GM12878 (cell line): Measurements from ENCODE around the gene LRBA. TPM values are rescaled to one million over a fixed set of nuclear protein-coding genes. Genes with fewer than 3 reads are reported as not detected.

ENCODE experiments used
- ATAC-seq: fragments of 200-7000 bp; cut with Tn5 transposase; 3 replicates; pipeline ENCODE4 v1.9.1; 2020; ENCODE audit warnings: mild to moderate bottlenecking, moderate library complexity
- BruUV-seq: library from RNA; stranded (reverse); fragments of 400-500 nt; replicated peaks from 2 replicates; lab custom pipeline; 2021; lab: Mats Ljungman, UMichigan
- CTCF ChIA-PET: fragments of 300-600 bp; sonication (Branson Sonifier 250); formaldehyde crosslinking; extraction: SDS; loops from one replicate; lab custom pipeline; 2021; ENCODE audit warnings: inconsistent platforms; lab: Yijun Ruan, JAX
- POLR2A ChIA-PET: fragments of 350-600 bp; formaldehyde crosslinking; extraction: SDS; loops from one replicate; lab custom pipeline; 2021; ENCODE audit warnings: inconsistent platforms; lab: Charles Lee
- RAD21 ChIA-PET: fragments of 300-600 bp; sonication (Branson Sonifier 250); formaldehyde crosslinking; loops from one replicate; lab custom pipeline; 2023; ENCODE audit warnings: antibody characterized with exemption; ENCODE audit not compliant: unreplicated experiment; lab: Charles Lee
- SMC1A ChIA-PET: fragments of 300-600 bp; sonication (Branson Sonifier 250); formaldehyde crosslinking; loops from one replicate; lab custom pipeline; 2023; ENCODE audit not compliant: unreplicated experiment, uncharacterized antibody; lab: Charles Lee
- DNase-seq: peaks from one replicate; pipeline ENCODE4 v3.0.0-alpha.2; 2011; ENCODE audit warnings: low read depth, low spot score
- FAIRE-seq: peaks from 3 replicates; lab custom pipeline; 2011; peaks lifted over from hg19 to GRCh38; lab: Jason Lieb, UNC
- H2AFZ ChIP-seq: 2 replicates; pipeline ENCODE4 v1.6.0; 2011; ENCODE audit warnings: low read depth, low read length, control low read depth; ENCODE audit not compliant: control insufficient read depth
- H3K27ac ChIP-seq: 2 replicates; pipeline ENCODE4 v1.5.1; 2011; ENCODE audit warnings: control low read depth; ENCODE audit not compliant: control insufficient read depth, insufficient read depth
- H3K27me3 ChIP-seq, 2 experiments: replicated peaks in 1 of 2; 2 replicates each; pipeline versions ENCODE4 v1.6.0 to v1.6.1; 2011; ENCODE audit warnings: low read length in 1 of 2; ENCODE audit not compliant: control insufficient read depth in 2 of 2, insufficient read depth in 2 of 2
- H3K36me3 ChIP-seq, 2 experiments: 2 replicates each; pipeline ENCODE4 v1.5.1; 2011; ENCODE audit warnings: low read length in 1 of 2; ENCODE audit not compliant: control insufficient read depth in 2 of 2, insufficient read depth in 2 of 2
- H3K4me1 ChIP-seq: 2 replicates; pipeline ENCODE4 v1.6.1; 2011; ENCODE audit warnings: mild to moderate bottlenecking, low read length, moderate library complexity, mixed read lengths; ENCODE audit not compliant: control insufficient read depth, insufficient read depth
- H3K4me2 ChIP-seq: 2 replicates; pipeline ENCODE4 v1.6.0; 2011; ENCODE audit warnings: control low read depth; ENCODE audit not compliant: control insufficient read depth, insufficient read depth
- H3K4me3 ChIP-seq: fragments of 200-600 bp; sonication (generic); 2 replicates; pipeline ENCODE4 v1.5.1; 2016
- H3K79me2 ChIP-seq: 2 replicates; pipeline ENCODE4 v1.6.0; 2011; ENCODE audit warnings: low read length; ENCODE audit not compliant: control insufficient read depth, insufficient read depth
- H3K9ac ChIP-seq: 2 replicates; pipeline ENCODE4 v1.8.0; 2011; ENCODE audit warnings: low read length, control low read depth, mixed read lengths; ENCODE audit not compliant: control insufficient read depth, insufficient read depth
- H3K9me3 ChIP-seq: replicated peaks from 3 replicates; pipeline ENCODE4 v1.5.1; 2011; ENCODE audit warnings: mild to moderate bottlenecking, low read length; ENCODE audit not compliant: control insufficient read depth, insufficient read depth
- H4K20me1 ChIP-seq: 2 replicates; pipeline ENCODE4 v1.6.0; 2011; ENCODE audit not compliant: control insufficient read depth, insufficient read depth
- DPF2 ChIP-seq: fragments of 450-650 bp; IDR thresholded peaks from 2 replicates; pipeline ENCODE4 v1.6.1; 2017; ENCODE audit warnings: mild to moderate bottlenecking
- IKZF1 ChIP-seq: fragments of 450-650 bp; conservative IDR thresholded peaks from 2 replicates; pipeline ENCODE4 v1.6.1; 2017; ENCODE audit warnings: antibody characterized with exemption, mild to moderate bottlenecking
- NFXL1 ChIP-seq: fragments of 450-650 bp; IDR thresholded peaks from 2 replicates; pipeline ENCODE4 v1.6.1; 2017; ENCODE audit warnings: antibody characterized with exemption, mild to moderate bottlenecking, borderline replicate concordance
- NFYA ChIP-seq: IDR thresholded peaks from 2 replicates; pipeline ENCODE4 v1.6.1; 2011; ENCODE audit warnings: low read depth, mild to moderate bottlenecking, low read length, improper control_type of control experiment, borderline replicate concordance
- NKRF ChIP-seq: fragments of 450-650 bp; conservative IDR thresholded peaks from 2 replicates; pipeline ENCODE4 v1.6.1; 2017; ENCODE audit warnings: mild to moderate bottlenecking, moderate library complexity
- SKIL ChIP-seq: fragments of 450-650 bp; IDR thresholded peaks from 2 replicates; pipeline ENCODE4 v1.6.1; 2017; ENCODE audit warnings: mild to moderate bottlenecking, low read depth, inconsistent platforms; ENCODE audit not compliant: poor library complexity, severe bottlenecking
- SMARCA5 ChIP-seq: fragments of 450-650 bp; IDR thresholded peaks from 2 replicates; pipeline ENCODE4 v1.6.1; 2017; ENCODE audit warnings: mild to moderate bottlenecking
- WRNIP1 ChIP-seq: IDR thresholded peaks from 2 replicates; pipeline ENCODE4 v1.6.1; 2011; ENCODE audit warnings: low read depth, low read length, improper control_type of control experiment, borderline replicate concordance
- ZNF207 ChIP-seq: fragments of 450-650 bp; IDR thresholded peaks from 2 replicates; pipeline ENCODE4 v1.6.1; 2014; ENCODE audit warnings: antibody characterized with exemption, mild to moderate bottlenecking, borderline replicate concordance
- ZNF217 ChIP-seq: fragments of 450-650 bp; IDR thresholded peaks from 2 replicates; pipeline ENCODE4 v1.6.1; 2017; ENCODE audit warnings: antibody characterized with exemption, mild to moderate bottlenecking
- WGBS: methylation state at CpG from one replicate; pipeline ENCODE4 v1.1.6; 2016; ENCODE audit warnings: low lambda C conversion rate; ENCODE audit not compliant: insufficient replicate concordance, insufficient coverage; ENCODE audit errors: missing lambda C conversion rate; 5-methylcytosine and 5-hydroxymethylcytosine counted together
- in situ Hi-C: fragments of 300-500 bp; cut with MboI; formaldehyde crosslinking; loops from 9 replicates; pipeline ENCODE4 v1.14.3; 2018; ENCODE audit warnings: mixed read lengths
- intact Hi-C: fragments of 100-400 bp; cut with micrococcal nuclease; formaldehyde crosslinking; loops from one replicate; pipeline ENCODE4 v1.14.2; 2022; ENCODE audit not compliant: unreplicated experiment
- polyA plus RNA-seq, 11 experiments: library from polyadenylated mRNA; depleted of rRNA in 4 of 11; unstranded in 6 of 11; stranded (reverse) in 5 of 11; fragments of >200 nt; fragmentation: Nextera tagmentation in 4 of 11; fragmentation: Illumina TruSeq in 1 of 11; extraction: Ambion mirVana in 4 of 11; extraction: Trizol in 1 of 11; gene quantifications; 1 replicate in 1 of 11; 2 replicates in 10 of 11; pipeline versions ENCODE4 v1.2.1 to v1.2.3, GENCODE V29; 2011 to 2016; ENCODE audit warnings: inconsistent platforms in 2 of 11, missing spikeins in 2 of 11, low read depth in 1 of 11
- total RNA-seq, 4 experiments: library from RNA; depleted of rRNA in 3 of 4; stranded (reverse); fragments of >200 nt in 3 of 4; fragmentation: Illumina TruSeq in 1 of 4; extraction: Trizol in 1 of 4; gene quantifications; 2 replicates each; pipeline versions ENCODE4 v1.2.1 to v1.2.3, GENCODE V29; 2013 to 2021

The LRBA gene
- total and polyA plus RNA-seq, 10 of the 15 experiments (the other 5 are each of a cell fraction or from before 2014, with no cell fraction given), result 20.3 to 93.4 (median 55.0) TPM

GRCh38 chr4:150581056-150581605 is 434.0 kb downstream of the LRBA start:
- no peak for FAIRE-seq
- 98% methylated on average over 7 of the region's 7 CpGs for WGBS
- no peak for TF ChIP-seq WRNIP1
- TF ChIP-seq SMARCA5, result no peak
- no peak for TF ChIP-seq DPF2
- TF ChIP-seq NKRF, result no peak
- no peak for TF ChIP-seq IKZF1
- no peak for TF ChIP-seq ZNF207
- no peak for TF ChIP-seq ZNF217
- TF ChIP-seq NFXL1, result no peak
- TF ChIP-seq NFYA, result no peak
- no peak for TF ChIP-seq SKIL
- TF ChIP-seq, all 136 proteins: peak for 0
- H3K4me2 ChIP-seq, result no peak overlapping the region
- no peak overlapping the region for H3K9ac ChIP-seq
- no TSS peak for BruUV-seq
- no peaks in the 10 kb centered on the region for H4K20me1 ChIP-seq
- ChIA-PET RAD21 (no interaction called here), CTCF (no interaction called here), POLR2A (no interaction called here), SMC1A (no interaction called here)
- DNase-seq (no peak), ATAC-seq (no peak)
- H3K9me3 ChIP-seq, result peaks cover 17% of the 10 kb centered on the region; the same call in 2 of the 3 replicates
- H3K36me3 ChIP-seq, result peaks cover 7 to 20% of the 10 kb centered on the region in 2 experiments; a peak in 3 of 4 replicates
- intact Hi-C loops (no loop called here), in situ Hi-C loops (no loop called here)
- H2AFZ ChIP-seq, result no peak overlapping the region
- H3K27me3 ChIP-seq, result no peaks in the 10 kb centered on the region
- no peaks in the 10 kb centered on the region for H3K4me1 ChIP-seq
- H3K4me3 ChIP-seq, result no peak overlapping the region
- H3K79me2 ChIP-seq, result no peaks in the 10 kb centered on the region
- H3K27ac ChIP-seq, result no peak overlapping the region
